OCI-LY7 (cell line): ENCODE measurements around the gene ELAC2. TPM values are rescaled to one million over a fixed set of nuclear protein-coding genes. Genes with fewer than 3 reads are reported as not detected.

Source experiments
- BruUV-seq: library from RNA; stranded (reverse); fragments of 400-500 nt; replicated peaks from 2 replicates; lab custom pipeline; 2021; lab: Mats Ljungman, UMichigan
- CTCF ChIA-PET: fragments of 300-600 bp; sonication (Branson Sonifier 250); formaldehyde crosslinking; loops from one replicate; lab custom pipeline; 2022; ENCODE audit warnings: antibody characterized with exemption; ENCODE audit not compliant: unreplicated experiment; lab: Charles Lee
- POLR2A ChIA-PET: fragments of 300-600 bp; sonication (Branson Sonifier 250); formaldehyde crosslinking; loops from one replicate; lab custom pipeline; 2022; ENCODE audit warnings: antibody characterized with exemption; lab: Charles Lee
- DNase-seq: peaks from one replicate; pipeline ENCODE4 v3.0.0-alpha.2; 2015; ENCODE audit warnings: low spot score
- H2AFZ ChIP-seq: fragments of 200-600 bp; sonication (generic), shearing (Covaris generic); 2 replicates; pipeline ENCODE4 v1.6.1; 2014; ENCODE audit warnings: mild to moderate bottlenecking, antibody characterized with exemption, low read length, moderate library complexity
- H3K27ac ChIP-seq: fragments of 200-600 bp; sonication (generic); 2 replicates; pipeline ENCODE4 v1.5.1; 2014; ENCODE audit warnings: mixed run types, low read depth, mild to moderate bottlenecking, moderate library complexity, low read length, inconsistent platforms; ENCODE audit not compliant: poor library complexity, severe bottlenecking
- H3K36me3 ChIP-seq: fragments of 200-600 bp; sonication (generic); 2 replicates; pipeline ENCODE4 v1.6.1; 2014; ENCODE audit warnings: mild to moderate bottlenecking, antibody characterized with exemption, low read length, moderate library complexity, mixed read lengths; ENCODE audit not compliant: insufficient read depth
- H3K4me1 ChIP-seq: fragments of 200-600 bp; sonication (generic); 2 replicates; pipeline ENCODE4 v1.5.1; 2014; ENCODE audit warnings: mild to moderate bottlenecking, low read length; ENCODE audit not compliant: insufficient read depth, poor library complexity, severe bottlenecking
- H3K4me2 ChIP-seq: fragments of 200-600 bp; sonication (generic); 2 replicates; pipeline ENCODE4 v1.6.1; 2014; ENCODE audit warnings: mild to moderate bottlenecking, low read length
- H3K4me3 ChIP-seq: fragments of 200-600 bp; sonication (generic); 2 replicates; pipeline ENCODE4 v1.5.1; 2014; ENCODE audit warnings: mild to moderate bottlenecking, low read depth, low read length; ENCODE audit not compliant: poor library complexity, severe bottlenecking
- H3K79me2 ChIP-seq: fragments of 200-600 bp; sonication (generic); 2 replicates; pipeline ENCODE4 v1.6.1; 2016; ENCODE audit warnings: low read depth, mild to moderate bottlenecking, low read length, moderate library complexity, mixed read lengths; ENCODE audit not compliant: insufficient read depth
- H3K9me2 ChIP-seq: fragments of 200-600 bp; sonication (generic); 2 replicates; pipeline ENCODE4 v1.6.1; 2016; ENCODE audit warnings: mild to moderate bottlenecking, low read length, mixed read lengths; ENCODE audit not compliant: insufficient read depth
- H3K9me3 ChIP-seq: fragments of 200-600 bp; sonication (generic); 2 replicates; pipeline ENCODE4 v1.6.1; 2014; ENCODE audit warnings: mild to moderate bottlenecking, mixed run types, low read length, mixed read lengths
- H4K20me1 ChIP-seq: fragments of 200-600 bp; sonication (generic); 2 replicates; pipeline ENCODE4 v1.6.1; 2014; ENCODE audit warnings: mild to moderate bottlenecking, antibody characterized with exemption, low read length, moderate library complexity, mixed read lengths; ENCODE audit not compliant: insufficient read depth
- EZH2phosphoT487 ChIP-seq: fragments of 200-600 bp; sonication (generic); IDR thresholded peaks from 2 replicates; pipeline ENCODE4 v1.6.1; 2018; ENCODE audit warnings: low read depth, borderline replicate concordance, mild to moderate bottlenecking, mixed run types, antibody characterized with exemption, low read length, moderate library complexity, mixed read lengths
- intact Hi-C: fragments of 100-400 bp; cut with micrococcal nuclease; formaldehyde crosslinking; loops from one replicate; pipeline ENCODE4 v1.10.0; 2022; ENCODE audit not compliant: unreplicated experiment
- total RNA-seq, 2 experiments: library from RNA; depleted of rRNA in 1 of 2; stranded (reverse); fragments of >200 nt in 1 of 2; shearing (Covaris generic) in 1 of 2; gene quantifications; 2 replicates each; pipeline ENCODE4 v1.2.3, GENCODE V29; 2014 to 2022
- TF ChIP-seq, protein P1 (sequence below): fragments of 200-600 bp; sonication (generic); conservative IDR thresholded peaks from 2 replicates; pipeline ENCODE4 v1.5.1; 2014; ENCODE audit warnings: mild to moderate bottlenecking, antibody characterized with exemption, low read length, moderate library complexity, mixed read lengths

The ELAC2 gene
- total RNA-seq, 2 experiments from 2014 or later = 90.7 to 127 TPM

- Histone ChIP-seq H3K79me2 (no peaks in the 10 kb centered on the region), H3K4me3 (no peak overlapping the region), H2AFZ (no peak overlapping the region), H3K4me2 (no peak overlapping the region), H4K20me1 (no peaks in the 10 kb centered on the region), H3K36me3 (peaks cover 97% of the 10 kb centered on the region), H3K4me1 (no peaks in the 10 kb centered on the region), H3K9me3 (no peaks in the 10 kb centered on the region), H3K9me2 (no peaks in the 10 kb centered on the region), H3K27ac (no peak overlapping the region)
- TF ChIP-seq, protein P1, sequence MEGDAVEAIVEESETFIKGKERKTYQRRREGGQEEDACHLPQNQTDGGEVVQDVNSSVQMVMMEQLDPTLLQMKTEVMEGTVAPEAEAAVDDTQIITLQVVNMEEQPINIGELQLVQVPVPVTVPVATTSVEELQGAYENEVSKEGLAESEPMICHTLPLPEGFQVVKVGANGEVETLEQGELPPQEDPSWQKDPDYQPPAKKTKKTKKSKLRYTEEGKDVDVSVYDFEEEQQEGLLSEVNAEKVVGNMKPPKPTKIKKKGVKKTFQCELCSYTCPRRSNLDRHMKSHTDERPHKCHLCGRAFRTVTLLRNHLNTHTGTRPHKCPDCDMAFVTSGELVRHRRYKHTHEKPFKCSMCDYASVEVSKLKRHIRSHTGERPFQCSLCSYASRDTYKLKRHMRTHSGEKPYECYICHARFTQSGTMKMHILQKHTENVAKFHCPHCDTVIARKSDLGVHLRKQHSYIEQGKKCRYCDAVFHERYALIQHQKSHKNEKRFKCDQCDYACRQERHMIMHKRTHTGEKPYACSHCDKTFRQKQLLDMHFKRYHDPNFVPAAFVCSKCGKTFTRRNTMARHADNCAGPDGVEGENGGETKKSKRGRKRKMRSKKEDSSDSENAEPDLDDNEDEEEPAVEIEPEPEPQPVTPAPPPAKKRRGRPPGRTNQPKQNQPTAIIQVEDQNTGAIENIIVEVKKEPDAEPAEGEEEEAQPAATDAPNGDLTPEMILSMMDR = no peak
- no peak for TF ChIP-seq EZH2phosphoT487
- no TSS peak for BruUV-seq
- CTCF ChIA-PET = no interaction called here
- intact Hi-C loops = no loop called here
- DNase-seq = no peak
- POLR2A ChIA-PET = interaction anchor here (0.6 to 0.7 kb wide), 2 partner anchors 76 to 225 kb away, joined by 3 to 4 read pairs; no protein-coding TSS in a partner anchor
These were observed 22.5 kb downstream of the ELAC2 start for GRCh38 chr17:12995106-12995895.

- no peak for DNase-seq
- Histone ChIP-seq H3K9me3 (no peaks in the 10 kb centered on the region), H3K79me2 (no peaks in the 10 kb centered on the region), H2AFZ (no peak overlapping the region), H3K4me1 (no peaks in the 10 kb centered on the region), H3K4me2 (no peak overlapping the region), H3K27ac (no peak overlapping the region), H3K9me2 (no peaks in the 10 kb centered on the region), H4K20me1 (no peaks in the 10 kb centered on the region), H3K4me3 (no peak overlapping the region), H3K36me3 (peaks cover 99% of the 10 kb centered on the region)
- intact Hi-C loops = no loop called here
- TF ChIP-seq EZH2phosphoT487 = no peak
- TF ChIP-seq, protein P1 = no peak
- POLR2A ChIA-PET = no interaction called here
- CTCF ChIA-PET = no interaction called here
- BruUV-seq = no TSS peak
These were observed 23.3 kb downstream of the ELAC2 start for GRCh38 chr17:12994341-12995074.
